Gastroesophageal sphincter (tissue), 4 donors: ENCODE data around the gene ADGRG7. TPM values are rescaled to one million over a fixed set of nuclear protein-coding genes. Genes with fewer than 3 reads are reported as not detected.

ENCODE experiments used
- ATAC-seq: fragments of 150-250 bp; one replicate; pipeline ENCODE4 v1.9.1; 2016; ENCODE audit warnings: mild to moderate bottlenecking, moderate library complexity
- H3K27ac ChIP-seq, 4 donors: fragments of 200-600 bp; sonication (generic) in 3 of 4; 1 replicate in 3 of 4; 2 replicates in 1 of 4; pipeline ENCODE4 v1.5.1; 2016 to 2019
- H3K27me3 ChIP-seq: fragments of 200-600 bp; sonication (generic); one replicate; pipeline ENCODE4 v1.5.1; 2019
- H3K36me3 ChIP-seq, 2 donors: fragments of 200-600 bp; sonication (generic); one replicate each; pipeline ENCODE4 v1.5.1; 2019; ENCODE audit warnings: control low read depth in 1 of 2
- H3K4me1 ChIP-seq, 3 donors: fragments of 200-600 bp; sonication (generic); 1 replicate in 2 of 3; 2 replicates in 1 of 3; pipeline ENCODE4 v1.5.1; 2016 to 2019; ENCODE audit warnings: control low read depth in 2 of 3
- H3K4me3 ChIP-seq, 2 donors: fragments of 200-600 bp; sonication (generic); one replicate each; pipeline ENCODE4 v1.5.1; 2019; ENCODE audit warnings: mild to moderate bottlenecking in 1 of 2, moderate library complexity in 1 of 2
- H3K9me3 ChIP-seq, 3 donors: fragments of 200-600 bp; sonication (generic); one replicate each; pipeline ENCODE4 v1.5.1; 2017 to 2019; ENCODE audit warnings: control low read depth in 2 of 3
- EP300 ChIP-seq: sonication (generic); formaldehyde crosslinking; IDR thresholded peaks from one replicate; pipeline ENCODE4 v1.6.1; 2017; ENCODE audit warnings: antibody characterized with exemption, mild to moderate bottlenecking
- POLR2A ChIP-seq, 2 donors: fragments of 450-650 bp; IDR thresholded peaks; one replicate each; pipeline ENCODE4 v1.6.1; 2017; ENCODE audit warnings: antibody characterized with exemption in 2 of 2, mild to moderate bottlenecking in 2 of 2, moderate library complexity in 1 of 2
- POLR2AphosphoS5 ChIP-seq: sonication (generic); formaldehyde crosslinking; IDR thresholded peaks from one replicate; pipeline ENCODE4 v1.6.1; 2017; ENCODE audit warnings: antibody characterized with exemption
- WGBS, 2 donors: methylation state at CpG; one replicate each; pipeline ENCODE4 v1.1.5; 2018; ENCODE audit warnings: low coverage in 1 of 2; 5-methylcytosine and 5-hydroxymethylcytosine counted together
- total RNA-seq, 4 donors: library from RNA; depleted of rRNA; stranded (reverse); fragments of >200 nt; gene quantifications; one replicate each; pipeline ENCODE4 v1.1.0, GENCODE V29; 2016
- TF ChIP-seq, protein P1 (sequence below), 4 experiments: fragments of 200-600 bp in 2 of 4; fragments of 450-650 bp in 2 of 4; sonication (generic) in 1 of 4; IDR thresholded peaks; one replicate each; pipeline ENCODE4 v1.5.1; 2017 to 2019; ENCODE audit warnings: antibody characterized with exemption in 4 of 4, mild to moderate bottlenecking in 2 of 4, moderate library complexity in 2 of 4

ADGRG7 gene
- total RNA-seq, 4 donors from 2014 or later = 0.13 TPM; not detected in 3

DNA sequence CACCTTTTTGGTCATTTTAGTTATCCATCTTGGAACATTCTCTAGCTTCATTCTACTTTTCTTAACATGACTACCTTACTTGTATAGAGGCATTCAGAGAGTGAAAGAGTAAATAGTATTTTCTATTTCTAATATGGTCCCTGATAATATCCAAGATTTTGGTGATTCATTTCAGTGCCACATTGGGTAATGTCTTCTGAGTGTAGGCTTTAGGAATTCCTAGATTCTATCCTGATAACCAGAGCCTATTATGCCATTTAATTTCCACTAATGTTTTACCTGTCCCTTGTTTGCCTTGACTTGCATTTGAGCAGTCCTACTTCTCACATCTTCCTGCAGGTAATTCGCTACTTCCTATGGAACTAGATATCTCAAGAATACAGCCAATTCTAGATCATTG lies 21.8 kb downstream of the ADGRG7 start:
- no peaks in the 10 kb centered on the region for H3K9me3 ChIP-seq
- H3K36me3 ChIP-seq = no peaks in the 10 kb centered on the region
- H3K27me3 ChIP-seq = no peaks in the 10 kb centered on the region
- TF ChIP-seq, protein P1, sequence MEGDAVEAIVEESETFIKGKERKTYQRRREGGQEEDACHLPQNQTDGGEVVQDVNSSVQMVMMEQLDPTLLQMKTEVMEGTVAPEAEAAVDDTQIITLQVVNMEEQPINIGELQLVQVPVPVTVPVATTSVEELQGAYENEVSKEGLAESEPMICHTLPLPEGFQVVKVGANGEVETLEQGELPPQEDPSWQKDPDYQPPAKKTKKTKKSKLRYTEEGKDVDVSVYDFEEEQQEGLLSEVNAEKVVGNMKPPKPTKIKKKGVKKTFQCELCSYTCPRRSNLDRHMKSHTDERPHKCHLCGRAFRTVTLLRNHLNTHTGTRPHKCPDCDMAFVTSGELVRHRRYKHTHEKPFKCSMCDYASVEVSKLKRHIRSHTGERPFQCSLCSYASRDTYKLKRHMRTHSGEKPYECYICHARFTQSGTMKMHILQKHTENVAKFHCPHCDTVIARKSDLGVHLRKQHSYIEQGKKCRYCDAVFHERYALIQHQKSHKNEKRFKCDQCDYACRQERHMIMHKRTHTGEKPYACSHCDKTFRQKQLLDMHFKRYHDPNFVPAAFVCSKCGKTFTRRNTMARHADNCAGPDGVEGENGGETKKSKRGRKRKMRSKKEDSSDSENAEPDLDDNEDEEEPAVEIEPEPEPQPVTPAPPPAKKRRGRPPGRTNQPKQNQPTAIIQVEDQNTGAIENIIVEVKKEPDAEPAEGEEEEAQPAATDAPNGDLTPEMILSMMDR (IDR thresholded peaks at IDR 0.05) = no peak
- TF ChIP-seq POLR2A (IDR thresholded peaks at IDR 0.05) = no peak
- H3K27ac ChIP-seq = no peak overlapping the region
- no peaks in the 10 kb centered on the region for H3K4me1 ChIP-seq
- 85 to 91% methylated on average over 1 of the region's 1 CpG for WGBS, 2 donors
- ATAC-seq = no peak
- no peak overlapping the region for H3K4me3 ChIP-seq

DNA sequence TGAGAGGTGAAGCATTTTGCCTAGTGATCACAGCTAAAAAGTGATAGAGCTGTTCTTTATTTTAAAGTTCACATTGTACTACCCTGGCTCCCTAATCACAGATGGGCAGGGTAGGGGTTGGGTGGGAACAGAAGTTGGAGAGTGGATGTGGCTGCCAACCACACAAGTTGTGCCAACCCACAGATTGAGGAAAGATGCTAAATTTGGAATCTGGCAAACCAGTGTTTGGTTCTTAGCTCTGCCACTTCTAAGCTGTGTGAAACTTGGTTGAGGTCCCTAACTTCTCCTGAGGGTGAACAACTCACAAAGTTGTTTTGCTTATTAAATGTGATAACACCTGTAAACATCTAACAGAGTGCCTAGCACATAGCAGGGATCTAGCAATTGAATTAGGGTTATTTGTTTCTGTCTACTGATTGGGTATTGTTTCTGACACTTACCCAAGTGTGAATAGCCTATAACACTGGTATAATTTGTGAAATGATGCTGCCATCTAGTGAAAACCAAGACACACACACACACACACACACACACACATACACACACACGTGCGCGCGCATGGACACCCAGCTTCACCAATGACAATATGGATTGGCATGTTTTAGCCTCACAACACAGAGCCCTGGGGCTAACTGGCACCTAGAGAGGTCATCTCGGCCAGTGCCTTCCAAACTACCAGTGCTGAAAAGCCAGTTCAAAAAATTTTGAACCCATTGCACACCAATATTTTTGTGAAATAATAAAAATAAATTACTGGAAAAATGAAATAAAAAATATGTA lies 25.3 kb downstream of the ADGRG7 start:
- Histone ChIP-seq H3K27ac (no peak overlapping the region), H3K4me1 (no peaks in the 10 kb centered on the region), H3K36me3 (no peaks in the 10 kb centered on the region), H3K27me3 (no peaks in the 10 kb centered on the region), H3K4me3 (no peak overlapping the region), H3K9me3 (no peaks in the 10 kb centered on the region)
- no peak for ATAC-seq
- TF ChIP-seq EP300 (no peak), POLR2AphosphoS5 (no peak), POLR2A (IDR thresholded peaks at IDR 0.05) (no peak)
- TF ChIP-seq, protein P1 (IDR thresholded peaks at IDR 0.05) = no peak
- WGBS, 2 donors = 50% methylated on average over 1 of the region's 5 CpGs; no CpG with 5 or more reads in 1 of the 2 donors

GRCh38 chr3:100635273-100635701 lies 25.9 kb downstream of the ADGRG7 start:
- H3K4me3 ChIP-seq = no peak overlapping the region
- no peak for ATAC-seq
- H3K4me1 ChIP-seq = no peaks in the 10 kb centered on the region
- H3K36me3 ChIP-seq = no peaks in the 10 kb centered on the region
- no peaks in the 10 kb centered on the region for H3K27me3 ChIP-seq
- H3K27ac ChIP-seq = no peak overlapping the region
- 59 to 64% methylated on average over 3 of the region's 3 CpGs for WGBS, 2 donors
- no peaks in the 10 kb centered on the region for H3K9me3 ChIP-seq
- TF ChIP-seq, protein P1 (IDR thresholded peaks at IDR 0.05) = no peak
- TF ChIP-seq POLR2AphosphoS5 (no peak), EP300 (no peak), POLR2A (IDR thresholded peaks at IDR 0.05) (no peak)

GRCh38 chr3:100637197-100637631 lies 27.8 kb downstream of the ADGRG7 start:
- Histone ChIP-seq H3K27ac (no peak overlapping the region), H3K4me1 (no peaks in the 10 kb centered on the region), H3K9me3 (no peaks in the 10 kb centered on the region), H3K4me3 (no peak overlapping the region), H3K36me3 (no peaks in the 10 kb centered on the region), H3K27me3 (no peaks in the 10 kb centered on the region)
- TF ChIP-seq POLR2A (IDR thresholded peaks at IDR 0.05) (no peak), POLR2AphosphoS5 (no peak), EP300 (no peak)
- TF ChIP-seq, protein P1 (IDR thresholded peaks at IDR 0.05) = no peak
- WGBS, 2 donors = 27 to 50% methylated on average over 1 of the region's 1 CpG
- no peak for ATAC-seq

DNA sequence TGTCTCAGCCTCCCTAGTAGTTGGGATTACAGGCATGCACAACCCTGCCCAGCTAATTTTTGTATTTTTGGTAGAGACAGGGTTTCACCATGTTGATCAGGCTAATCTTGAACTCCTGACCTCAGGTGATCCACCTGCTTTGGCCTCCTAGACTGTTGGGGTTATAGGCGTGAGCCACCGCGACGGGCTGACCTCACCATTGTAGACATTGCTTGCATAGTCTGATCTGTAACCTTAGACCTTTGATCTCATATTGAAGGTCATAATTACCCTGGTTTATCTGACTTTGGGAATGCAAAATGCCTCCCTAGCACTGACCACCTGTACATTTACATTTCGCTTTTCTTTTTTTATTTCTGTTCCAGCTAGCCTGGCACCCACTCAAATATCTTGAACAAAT lies 31.2 kb downstream of the ADGRG7 start:
- no peak overlapping the region for H3K27ac ChIP-seq
- no peak for ATAC-seq

More for the DNA sequence above, 31.2 kb downstream of the ADGRG7 start:
- Histone ChIP-seq H3K4me1 (no peaks in the 10 kb centered on the region), H3K36me3 (no peaks in the 10 kb centered on the region), H3K27me3 (no peaks in the 10 kb centered on the region), H3K9me3 (no peaks in the 10 kb centered on the region), H3K4me3 (no peak overlapping the region)
- 93 to 100% methylated on average over 3 to 5 of the region's 5 CpGs for WGBS, 2 donors
- no peak for TF ChIP-seq POLR2AphosphoS5
- no peak for TF ChIP-seq EP300
- TF ChIP-seq POLR2A (IDR thresholded peaks at IDR 0.05) = no peak
- TF ChIP-seq, protein P1 (IDR thresholded peaks at IDR 0.05) = no peak
